Ishikawa (cell line): ENCODE results near the gene CISH.

Source experiments
- CEBPB ChIP-seq: IDR thresholded peaks from 2 replicates; pipeline ENCODE4 v1.6.1; 2012
- CREB1 ChIP-seq: IDR thresholded peaks from 2 replicates; pipeline ENCODE4 v1.6.1; 2012; ENCODE audit warnings: low read depth
- EGR1 ChIP-seq: IDR thresholded peaks from 2 replicates; pipeline ENCODE4 v1.6.1; 2012
- EP300 ChIP-seq: IDR thresholded peaks from 2 replicates; pipeline ENCODE4 v1.6.1; 2012; ENCODE audit warnings: borderline replicate concordance
- FOXM1 ChIP-seq: IDR thresholded peaks from 2 replicates; pipeline ENCODE4 v1.6.1; 2012; ENCODE audit warnings: low read depth, borderline replicate concordance
- NFIC ChIP-seq: IDR thresholded peaks from 2 replicates; pipeline ENCODE4 v1.6.1; 2012
- RAD21 ChIP-seq: IDR thresholded peaks from 2 replicates; pipeline ENCODE4 v1.6.1; 2012; ENCODE audit warnings: low read depth
- TAF1 ChIP-seq: IDR thresholded peaks from 2 replicates; pipeline ENCODE4 v1.6.1; 2012; ENCODE audit warnings: low read depth, mild to moderate bottlenecking
- TCF12 ChIP-seq: IDR thresholded peaks from 2 replicates; pipeline ENCODE4 v1.6.1; 2012; ENCODE audit warnings: low read depth
- TEAD4 ChIP-seq: IDR thresholded peaks from 2 replicates; pipeline ENCODE4 v1.6.1; 2012
- YY1 ChIP-seq: IDR thresholded peaks from 2 replicates; pipeline ENCODE4 v1.6.1; 2012; ENCODE audit warnings: low read depth
- ZBTB7A ChIP-seq: IDR thresholded peaks from 2 replicates; pipeline ENCODE4 v1.6.1; 2012; ENCODE audit warnings: low read depth
- TF ChIP-seq, protein P1 (sequence below): IDR thresholded peaks from 2 replicates; pipeline ENCODE4 v1.6.1; 2012
- TF ChIP-seq, protein P2 (sequence below): IDR thresholded peaks from 2 replicates; pipeline ENCODE4 v1.6.1; 2012
- TF ChIP-seq, protein P3 (sequence below): IDR thresholded peaks from 2 replicates; pipeline ENCODE4 v1.6.1; 2012; ENCODE audit warnings: low read depth, mild to moderate bottlenecking

Gene CISH

DNA sequence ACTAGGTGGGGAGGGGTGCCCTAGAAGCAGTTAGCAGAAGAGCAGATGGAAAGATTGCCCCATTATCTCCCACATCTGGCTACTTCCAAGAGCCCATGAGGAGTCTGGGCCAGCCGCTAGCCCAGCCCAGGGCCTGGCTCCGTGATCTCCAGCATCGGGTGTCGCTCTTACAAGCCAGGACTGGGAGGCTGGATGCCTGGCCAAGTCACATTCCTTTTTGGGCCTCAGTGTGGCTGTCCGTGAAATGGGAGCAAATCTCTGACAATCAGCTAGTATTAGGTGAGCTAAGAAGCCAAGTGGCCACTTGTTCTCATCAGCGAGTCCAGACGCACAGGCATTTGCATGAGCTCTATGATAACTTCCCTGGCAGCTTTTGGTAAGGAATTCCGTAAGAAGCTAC is 39.9 kb upstream of the CISH start:
- no peak for TF ChIP-seq ZBTB7A
- no peak for TF ChIP-seq TEAD4
- TF ChIP-seq RAD21 = no peak
- TF ChIP-seq CEBPB = no peak
- TF ChIP-seq EP300 = no peak
- TF ChIP-seq NFIC = no peak
- no peak for TF ChIP-seq TAF1
- TF ChIP-seq, protein P1, sequence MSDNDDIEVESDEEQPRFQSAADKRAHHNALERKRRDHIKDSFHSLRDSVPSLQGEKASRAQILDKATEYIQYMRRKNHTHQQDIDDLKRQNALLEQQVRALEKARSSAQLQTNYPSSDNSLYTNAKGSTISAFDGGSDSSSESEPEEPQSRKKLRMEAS = no peak
- TF ChIP-seq, protein P2, sequence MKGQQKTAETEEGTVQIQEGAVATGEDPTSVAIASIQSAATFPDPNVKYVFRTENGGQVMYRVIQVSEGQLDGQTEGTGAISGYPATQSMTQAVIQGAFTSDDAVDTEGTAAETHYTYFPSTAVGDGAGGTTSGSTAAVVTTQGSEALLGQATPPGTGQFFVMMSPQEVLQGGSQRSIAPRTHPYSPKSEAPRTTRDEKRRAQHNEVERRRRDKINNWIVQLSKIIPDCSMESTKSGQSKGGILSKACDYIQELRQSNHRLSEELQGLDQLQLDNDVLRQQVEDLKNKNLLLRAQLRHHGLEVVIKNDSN = no peak
- TF ChIP-seq, protein P3, sequence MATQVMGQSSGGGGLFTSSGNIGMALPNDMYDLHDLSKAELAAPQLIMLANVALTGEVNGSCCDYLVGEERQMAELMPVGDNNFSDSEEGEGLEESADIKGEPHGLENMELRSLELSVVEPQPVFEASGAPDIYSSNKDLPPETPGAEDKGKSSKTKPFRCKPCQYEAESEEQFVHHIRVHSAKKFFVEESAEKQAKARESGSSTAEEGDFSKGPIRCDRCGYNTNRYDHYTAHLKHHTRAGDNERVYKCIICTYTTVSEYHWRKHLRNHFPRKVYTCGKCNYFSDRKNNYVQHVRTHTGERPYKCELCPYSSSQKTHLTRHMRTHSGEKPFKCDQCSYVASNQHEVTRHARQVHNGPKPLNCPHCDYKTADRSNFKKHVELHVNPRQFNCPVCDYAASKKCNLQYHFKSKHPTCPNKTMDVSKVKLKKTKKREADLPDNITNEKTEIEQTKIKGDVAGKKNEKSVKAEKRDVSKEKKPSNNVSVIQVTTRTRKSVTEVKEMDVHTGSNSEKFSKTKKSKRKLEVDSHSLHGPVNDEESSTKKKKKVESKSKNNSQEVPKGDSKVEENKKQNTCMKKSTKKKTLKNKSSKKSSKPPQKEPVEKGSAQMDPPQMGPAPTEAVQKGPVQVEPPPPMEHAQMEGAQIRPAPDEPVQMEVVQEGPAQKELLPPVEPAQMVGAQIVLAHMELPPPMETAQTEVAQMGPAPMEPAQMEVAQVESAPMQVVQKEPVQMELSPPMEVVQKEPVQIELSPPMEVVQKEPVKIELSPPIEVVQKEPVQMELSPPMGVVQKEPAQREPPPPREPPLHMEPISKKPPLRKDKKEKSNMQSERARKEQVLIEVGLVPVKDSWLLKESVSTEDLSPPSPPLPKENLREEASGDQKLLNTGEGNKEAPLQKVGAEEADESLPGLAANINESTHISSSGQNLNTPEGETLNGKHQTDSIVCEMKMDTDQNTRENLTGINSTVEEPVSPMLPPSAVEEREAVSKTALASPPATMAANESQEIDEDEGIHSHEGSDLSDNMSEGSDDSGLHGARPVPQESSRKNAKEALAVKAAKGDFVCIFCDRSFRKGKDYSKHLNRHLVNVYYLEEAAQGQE = no peak
- no peak for TF ChIP-seq CREB1

DNA sequence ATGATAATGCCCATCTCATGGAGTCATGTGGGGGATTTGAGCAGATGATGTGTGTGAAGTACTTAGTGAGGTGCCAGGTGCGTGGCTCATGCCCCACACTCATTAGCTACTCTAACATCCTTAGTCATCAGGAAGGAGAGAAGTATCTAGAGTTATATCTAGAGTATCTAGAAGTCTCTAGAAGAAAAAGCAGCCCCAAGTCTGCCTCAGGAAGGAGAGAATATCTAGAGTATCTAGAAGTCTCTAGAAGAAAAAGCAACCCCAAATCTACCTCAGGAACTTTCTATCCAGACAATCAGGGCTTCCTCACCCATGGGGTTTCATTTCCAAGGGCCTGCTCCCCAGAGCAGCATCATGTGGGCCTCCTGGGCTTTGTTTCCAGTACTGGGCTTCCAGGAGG is 38.4 kb upstream of the CISH start:
- TF ChIP-seq FOXM1 = no peak
- TF ChIP-seq CEBPB = no peak
- no peak for TF ChIP-seq TCF12
- no peak for TF ChIP-seq ZBTB7A
- no peak for TF ChIP-seq TAF1
- TF ChIP-seq TEAD4 = no peak
- TF ChIP-seq YY1 = no peak
- TF ChIP-seq, protein P3 = no peak
- TF ChIP-seq, protein P2 = no peak
- TF ChIP-seq EP300 = no peak
- no peak for TF ChIP-seq NFIC
- TF ChIP-seq RAD21 = no peak

DNA sequence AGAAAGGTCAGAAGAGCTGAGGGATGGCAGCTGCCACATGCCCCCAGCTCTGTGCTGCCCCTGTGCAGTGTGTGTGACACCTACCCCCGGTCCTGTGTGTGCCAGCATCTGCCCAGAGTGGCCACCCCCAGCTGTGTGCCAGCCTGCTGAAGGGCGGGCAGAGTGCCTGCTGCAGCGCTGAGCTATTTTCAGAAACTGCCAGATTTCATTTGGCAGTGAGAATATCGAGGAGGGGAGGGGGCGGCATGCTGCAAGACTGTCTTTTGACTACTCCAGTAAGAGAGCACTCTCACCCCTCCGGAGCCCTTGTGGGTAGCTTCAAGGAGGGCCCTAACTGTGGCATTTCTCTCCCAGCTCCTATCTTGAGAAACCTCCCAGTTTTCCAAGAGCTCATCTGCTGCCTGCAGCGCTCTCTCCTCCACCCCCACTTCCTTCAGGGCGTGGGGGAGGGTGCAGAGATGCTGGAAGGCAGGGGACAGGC is 37.9 kb upstream of the CISH start:
- no peak for TF ChIP-seq TAF1
- TF ChIP-seq, protein P2 = no peak
- no peak for TF ChIP-seq RAD21
- no peak for TF ChIP-seq CEBPB
- no peak for TF ChIP-seq YY1
- TF ChIP-seq EGR1 = no peak
- no peak for TF ChIP-seq TEAD4

DNA sequence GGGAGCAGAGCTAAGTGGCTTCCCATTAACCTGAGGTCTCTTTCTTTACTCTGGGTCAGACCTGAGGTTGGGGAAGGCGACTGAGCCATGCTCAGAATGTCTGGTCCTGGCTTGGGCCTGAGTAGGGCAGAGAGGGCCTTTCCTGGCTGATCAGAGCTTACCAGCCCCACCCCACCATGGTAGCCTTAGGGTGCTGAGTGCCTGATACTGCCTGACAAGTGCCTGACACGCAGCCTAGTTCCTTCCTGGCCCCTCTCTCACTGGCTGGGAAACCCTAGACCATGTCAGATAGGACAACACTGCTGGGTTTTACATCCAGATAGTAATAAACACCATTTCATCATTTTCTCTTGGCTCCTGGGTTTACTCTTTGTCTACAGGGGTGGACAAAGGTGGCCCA is 37.4 kb upstream of the CISH start:
- TF ChIP-seq YY1 (no peak), CREB1 (no peak), TCF12 (no peak), RAD21 (no peak)
- TF ChIP-seq, protein P2 = no peak
- TF ChIP-seq, protein P1 = no peak

DNA sequence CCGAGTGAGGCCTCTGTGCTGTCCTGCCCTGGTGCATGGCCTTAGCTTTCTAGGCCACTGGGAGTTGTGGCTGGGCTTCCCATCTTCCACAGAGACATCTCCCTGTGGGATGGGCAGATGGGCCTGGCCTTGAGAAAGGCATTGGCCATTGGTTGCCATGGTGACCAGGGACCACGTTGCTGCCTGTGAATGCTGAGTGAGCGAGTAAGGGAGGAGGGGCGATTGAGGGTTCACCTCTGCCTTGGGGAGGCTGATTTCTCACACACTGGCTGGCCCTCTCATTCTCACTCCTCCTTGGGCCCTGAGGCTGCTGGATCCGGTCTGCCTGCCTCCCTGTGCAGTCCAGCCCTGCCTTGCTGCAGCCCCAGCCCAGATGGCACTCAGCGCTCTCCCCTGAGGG is 36.7 kb upstream of the CISH start:
- TF ChIP-seq YY1 (no peak), EGR1 (no peak), RAD21 (no peak), TAF1 (no peak), CEBPB (no peak), FOXM1 (no peak), NFIC (no peak), TCF12 (no peak), EP300 (no peak)
- TF ChIP-seq, protein P2 = no peak
- TF ChIP-seq, protein P1 = no peak
